H4 (cell line): ENCODE results near the gene KRTAP12-1. TPM values are rescaled to one million over a fixed set of nuclear protein-coding genes. Genes with fewer than 3 reads are reported as not detected.

Experiments used
- DNase-seq: peaks from one replicate; pipeline ENCODE4 v3.0.0-alpha.2; 2015; ENCODE audit warnings: low spot score
- total RNA-seq: library from RNA; depleted of rRNA; stranded (reverse); fragments of >200 nt; shearing (Covaris generic); gene quantifications from 2 replicates; pipeline ENCODE4 v1.2.3, GENCODE V29; 2014; rRNA removed

The KRTAP12-1 gene
- not detected in 2 replicates for total RNA-seq

- DNase-seq = no peak
Observed at GRCh38 chr21:44681861-44682579, at the start of gene KRTAP12-1. Gene KRTAP12-1 (minus strand): TSS chr21:44682163. CDS start chr21:44682123, 40 bp downstream.

- DNase-seq = no peak
Observed at GRCh38 chr21:44730951-44731579, 49.1 kb upstream of the KRTAP12-1 start.

DNA sequence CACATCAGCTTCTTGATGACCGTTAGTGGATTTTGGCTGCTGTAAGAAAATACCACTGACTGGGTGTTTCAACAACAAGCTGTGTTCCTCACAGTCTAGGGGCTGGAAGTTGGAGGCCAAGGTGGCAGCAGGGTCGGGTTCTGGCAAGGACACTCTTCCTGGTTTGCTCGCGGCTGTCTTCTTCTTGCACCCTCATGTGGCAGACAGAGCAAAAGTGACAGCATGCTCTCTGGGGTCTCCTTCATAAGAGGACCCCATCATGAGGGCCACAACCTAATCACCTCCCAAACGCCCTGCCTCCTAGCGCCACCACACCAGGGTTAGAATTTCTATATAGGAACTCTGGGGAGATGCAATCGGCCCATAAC, 48.0 kb upstream of the KRTAP12-1 start:
- DNase-seq = no peak

GRCh38 chr21:44729336-44730027, 47.5 kb upstream of the KRTAP12-1 start:
- DNase-seq = no peak

- DNase-seq = no peak
Observed at GRCh38 chr21:44728716-44729115, 46.8 kb upstream of the KRTAP12-1 start.

DNA sequence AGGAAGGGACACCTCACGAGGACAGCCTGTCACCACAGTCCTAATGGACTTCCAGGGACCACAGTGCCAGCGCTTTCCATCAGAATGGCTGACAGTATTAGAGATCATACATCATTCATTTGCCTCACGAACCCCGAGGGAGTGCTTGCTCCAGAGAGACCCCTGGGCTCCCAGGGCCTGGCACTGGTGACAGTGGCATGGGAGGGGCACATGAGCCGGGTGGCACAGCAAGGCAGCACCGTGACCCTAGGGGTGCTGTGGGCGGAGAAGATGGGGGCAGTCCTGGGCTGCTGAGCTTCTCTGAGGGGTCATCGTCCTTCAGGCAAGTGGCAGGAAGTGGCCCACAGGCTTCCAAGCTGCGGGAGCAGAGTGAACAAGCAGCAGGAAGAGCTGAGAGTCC, 45.8 kb upstream of the KRTAP12-1 start:
- no peak for DNase-seq

- no peak for DNase-seq
Observed at GRCh38 chr21:44727321-44727720, 45.4 kb upstream of the KRTAP12-1 start.

DNA sequence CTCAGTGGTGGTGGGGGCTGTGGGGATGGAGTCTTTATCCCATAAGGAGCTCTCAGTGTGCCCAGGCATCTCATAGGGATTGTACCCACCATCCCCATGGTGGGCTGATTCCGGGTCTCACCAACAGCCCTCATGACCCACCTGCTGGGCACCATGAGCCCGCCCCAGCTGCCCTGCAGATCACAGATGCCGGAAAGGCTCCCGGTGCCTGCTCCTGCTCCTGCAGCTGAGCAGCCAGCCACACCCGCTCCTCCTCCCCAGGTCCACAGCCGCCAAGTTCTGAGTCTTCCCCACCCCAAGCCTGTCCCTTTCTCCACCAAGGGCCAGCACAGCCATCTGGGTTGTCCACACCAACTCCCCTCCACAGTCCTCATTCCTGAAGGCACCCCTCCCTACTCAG, 44.9 kb upstream of the KRTAP12-1 start:
- DNase-seq = no peak

DNA sequence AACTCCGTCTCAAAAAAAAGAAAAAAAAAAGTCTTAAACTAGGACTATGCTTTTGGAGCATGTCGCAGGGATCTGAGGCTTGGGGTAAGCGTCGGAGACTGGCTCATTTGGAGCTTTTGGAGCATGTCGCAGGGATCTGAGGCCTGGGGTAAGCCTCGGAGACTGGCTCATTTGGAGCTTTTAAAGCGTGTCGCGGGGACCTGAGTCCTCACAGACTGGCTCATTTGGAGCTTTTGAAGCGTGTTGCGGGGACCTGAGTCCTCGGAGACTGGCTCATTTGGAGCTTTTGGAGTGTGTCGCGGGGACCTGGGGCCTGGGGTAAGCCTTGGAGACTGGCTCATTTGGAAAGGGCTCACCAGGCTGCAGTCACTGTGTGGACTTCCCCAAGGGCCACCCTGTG, 43.0 kb upstream of the KRTAP12-1 start:
- DNase-seq = no peak

GRCh38 chr21:44724196-44724595, 42.2 kb upstream of the KRTAP12-1 start:
- no peak for DNase-seq

DNA sequence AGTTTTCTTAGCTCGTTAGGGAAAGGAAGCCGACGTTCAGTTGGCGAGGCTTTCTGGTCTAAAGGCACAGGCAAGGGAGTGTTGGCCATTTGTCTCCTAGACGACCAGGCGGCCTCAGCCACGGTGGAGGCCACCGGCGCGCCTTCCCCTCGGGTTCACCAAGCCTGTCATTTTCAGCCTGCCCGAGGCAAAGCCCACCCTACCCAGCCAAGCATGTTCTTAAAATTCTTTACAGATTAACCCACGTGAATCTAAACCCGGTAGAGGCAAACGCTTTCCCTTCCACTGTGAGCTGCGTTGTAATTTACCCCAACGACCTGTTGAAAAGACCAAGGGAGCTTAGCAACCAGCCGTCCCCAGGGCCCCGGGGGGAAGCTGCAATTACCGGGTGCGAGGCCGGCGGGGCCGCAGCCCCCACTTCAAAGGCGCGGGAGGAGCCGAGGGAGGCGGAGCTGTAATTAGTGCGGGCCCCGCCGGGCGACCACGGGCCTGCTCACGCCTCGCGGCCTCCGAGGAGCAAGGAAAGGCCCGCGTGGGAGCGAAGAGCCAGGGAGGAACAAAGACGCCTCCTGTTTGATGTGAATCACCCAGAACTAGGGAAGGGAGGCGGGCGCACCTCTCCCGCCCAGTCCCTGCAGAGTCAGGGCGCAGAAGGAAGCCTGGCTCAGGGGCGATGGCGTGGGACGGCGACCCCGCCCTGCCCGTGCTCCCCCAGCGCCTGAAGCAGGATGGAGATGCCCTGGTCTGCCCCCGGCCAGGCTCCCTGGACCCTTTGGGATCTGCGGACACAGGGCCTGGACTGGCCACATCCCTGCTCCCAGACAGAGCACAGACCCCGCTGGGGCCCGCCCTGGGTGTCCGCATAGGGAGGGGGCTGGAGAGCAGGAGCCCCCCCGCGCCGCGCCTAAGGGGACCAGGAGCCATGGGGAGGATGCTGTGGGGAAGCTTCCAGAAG, 41.5 kb upstream of the KRTAP12-1 start:
- no peak for DNase-seq

DNA sequence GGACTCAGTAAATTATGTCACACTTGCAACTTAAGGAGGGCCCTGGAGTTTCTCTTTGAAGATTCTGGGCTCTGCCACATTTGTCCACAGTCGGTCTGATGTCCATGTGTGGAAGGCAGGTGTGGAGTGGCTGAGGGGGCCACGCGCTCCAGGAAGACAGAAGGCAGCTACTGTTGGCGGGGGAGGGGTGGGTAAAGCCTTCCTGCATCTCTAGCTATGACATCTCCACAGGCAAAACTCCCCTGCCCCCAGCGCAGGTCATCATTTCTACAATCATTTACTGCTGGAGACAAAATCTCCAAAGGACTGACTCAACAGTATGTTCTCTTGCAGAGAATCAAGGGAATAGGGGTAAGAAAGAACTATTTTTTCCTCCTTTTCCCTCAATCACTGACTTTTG, 40.8 kb upstream of the KRTAP12-1 start:
- DNase-seq = no peak

- no peak for DNase-seq
Observed at GRCh38 chr21:44720170-44720569, 38.2 kb upstream of the KRTAP12-1 start.

GRCh38 chr21:44718571-44718970, 36.6 kb upstream of the KRTAP12-1 start:
- DNase-seq = no peak

DNA sequence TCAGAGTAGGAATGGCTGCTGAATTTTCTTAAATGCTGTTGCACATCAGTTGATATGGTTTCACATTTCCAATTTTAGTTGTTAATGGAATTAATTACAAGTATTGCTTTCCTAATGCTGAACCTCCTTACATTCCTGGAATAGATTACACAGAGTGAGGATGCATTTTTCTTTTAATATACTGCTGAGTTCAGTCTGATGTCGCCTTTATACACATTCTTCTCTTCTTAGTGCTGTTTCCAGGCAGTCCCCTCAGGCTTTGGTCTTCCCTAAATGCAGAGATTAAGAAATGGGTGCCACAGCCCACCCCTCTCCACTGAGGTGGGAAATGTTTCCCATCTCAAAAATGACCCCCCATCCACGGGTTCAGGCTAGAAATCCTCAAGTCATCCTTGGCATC, 36.1 kb upstream of the KRTAP12-1 start:
- no peak for DNase-seq

DNA sequence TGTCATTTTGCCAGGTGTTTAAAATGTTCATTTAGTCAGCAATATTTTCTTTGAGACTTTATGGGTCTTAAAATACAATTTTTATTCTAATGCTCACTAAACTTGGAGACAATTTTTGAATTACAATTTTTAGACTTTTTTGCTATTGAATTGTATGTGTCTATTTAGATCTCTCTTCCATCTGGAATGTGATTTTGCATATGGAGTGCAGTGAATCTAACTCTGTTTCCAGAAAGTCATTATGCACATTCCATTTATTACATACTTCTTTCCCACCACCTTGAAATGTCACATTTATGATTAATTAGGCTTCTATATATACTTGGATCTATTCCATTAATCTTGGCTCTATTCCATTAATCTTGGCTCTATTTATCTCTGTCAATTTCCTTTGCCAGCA, 35.0 kb upstream of the KRTAP12-1 start:
- no peak for DNase-seq

DNA sequence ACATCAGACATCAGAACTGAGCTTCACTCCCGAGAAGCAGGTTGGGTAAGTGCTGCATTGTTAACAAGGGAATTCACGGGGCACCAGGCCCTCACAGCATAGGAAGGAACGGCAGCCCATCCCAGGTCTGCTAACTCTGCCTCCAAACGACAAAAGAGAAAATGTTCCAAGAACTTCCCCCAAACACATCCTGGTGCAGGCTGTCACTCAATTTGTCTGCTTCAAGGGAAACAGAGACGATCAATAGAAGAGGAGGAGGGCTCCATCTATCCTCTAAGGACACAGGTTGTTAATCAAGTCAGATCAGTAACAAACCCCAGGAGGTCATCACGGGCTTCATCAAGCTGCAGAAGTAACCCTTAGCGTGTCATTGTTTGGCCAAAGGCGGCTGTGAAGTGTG, 32.9 kb upstream of the KRTAP12-1 start:
- no peak for DNase-seq

DNA sequence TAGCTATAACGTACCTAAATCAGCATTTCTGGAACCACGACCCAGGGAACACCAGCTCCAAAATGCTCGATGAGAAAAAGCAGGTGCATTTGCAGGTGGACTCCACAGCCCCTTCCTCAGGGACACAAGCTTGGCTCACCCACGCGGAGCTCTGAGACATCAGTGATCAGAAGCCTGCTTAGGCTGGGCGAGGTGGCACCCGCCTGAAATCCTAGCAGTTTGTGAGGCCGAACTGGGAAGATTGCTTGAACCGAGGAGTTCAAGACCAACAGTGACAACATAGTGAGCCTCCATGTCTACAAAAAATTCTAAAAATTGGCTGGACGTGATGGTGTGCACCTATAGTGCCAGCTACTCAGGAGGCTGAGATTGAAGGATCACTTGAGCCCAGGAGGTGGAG, 31.9 kb upstream of the KRTAP12-1 start:
- DNase-seq = no peak

GRCh38 chr21:44713130-44713529, 31.2 kb upstream of the KRTAP12-1 start:
- DNase-seq = no peak

DNA sequence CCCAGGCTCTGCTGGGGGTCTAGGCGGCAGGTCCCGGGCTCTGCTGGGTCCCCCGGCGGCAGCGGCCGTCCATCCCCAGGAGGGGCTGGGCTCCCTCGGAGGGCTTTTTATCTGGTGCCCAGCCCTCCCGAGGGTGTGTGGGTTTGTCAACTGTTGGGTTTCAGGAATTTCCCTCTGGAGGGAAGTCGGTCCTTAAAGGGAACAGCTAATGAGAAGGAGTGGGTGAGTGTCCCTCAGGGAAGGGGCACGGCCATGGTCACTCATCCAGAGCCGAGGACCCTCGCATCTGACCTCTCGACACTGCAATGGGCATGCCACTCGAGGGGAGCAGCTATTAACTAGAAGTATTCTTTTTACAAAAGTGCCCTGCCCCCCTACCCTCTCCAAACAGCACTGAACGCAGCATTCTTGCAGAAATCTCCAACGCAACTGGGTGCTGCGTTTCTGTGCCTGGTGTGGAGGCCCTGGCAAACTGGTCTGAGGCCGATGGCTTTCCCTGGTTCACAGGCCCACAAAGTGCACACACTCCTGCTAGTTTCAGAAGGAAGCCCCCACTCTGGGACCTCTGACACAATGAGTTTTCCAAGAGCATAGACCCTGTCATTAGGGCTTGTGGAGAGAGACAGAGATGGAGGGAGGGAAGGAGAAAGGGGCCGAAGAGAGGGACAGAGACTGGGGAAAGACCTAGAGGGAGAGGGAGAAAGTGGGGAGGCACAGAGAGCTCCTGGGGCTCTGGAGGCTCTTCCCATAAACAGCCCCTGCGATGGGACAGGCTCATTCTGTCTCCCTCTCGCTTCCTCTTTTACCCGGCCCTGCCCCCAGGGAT, 30.5 kb upstream of the KRTAP12-1 start:
- DNase-seq = no peak
